Measurements from ENCODE around the gene CCDC81.
"Not testable (repeated sequence)": the region's sequence is repeated elsewhere in the genome, so short reads cannot be mapped to it uniquely, and the experiment has no call there.

CCDC81 gene

GRCh38 chr11:86374586-86374985 is at the start of gene CCDC81:
Gene CCDC81 (plus strand): TSS chr11:86374887. CDS start chr11:86375164, 277 bp downstream.
- DNase-seq = no peak

GRCh38 chr11:86335131-86335767 is 39.4 kb upstream of the CCDC81 start:
- no peak for DNase-seq

- DNase-seq = no peak
Observed at GRCh38 chr11:86337227-86337626, 37.5 kb upstream of the CCDC81 start.

GRCh38 chr11:86341382-86341781 is 33.3 kb upstream of the CCDC81 start:
- no peak for DNase-seq

GRCh38 chr11:86346513-86346912 is 28.2 kb upstream of the CCDC81 start:
- DNase-seq = no peak

GRCh38 chr11:86355256-86355655 is 19.4 kb upstream of the CCDC81 start:
- DNase-seq = no peak

- not testable (repeated sequence) for DNase-seq
Observed at GRCh38 chr11:86357412-86357811, 17.3 kb upstream of the CCDC81 start.

- no peak for DNase-seq
Observed at GRCh38 chr11:86358720-86359119, 16.0 kb upstream of the CCDC81 start.

GRCh38 chr11:86360775-86361395 is 13.8 kb upstream of the CCDC81 start:
- no peak for DNase-seq

- no peak for DNase-seq
Observed at GRCh38 chr11:86363424-86363823, 11.3 kb upstream of the CCDC81 start.

- DNase-seq = no peak
Observed at GRCh38 chr11:86365546-86365945, 9.1 kb upstream of the CCDC81 start.

- DNase-seq = no peak
Observed at GRCh38 chr11:86369668-86370067, 5.0 kb upstream of the CCDC81 start.

- DNase-seq = no peak
Observed at GRCh38 chr11:86370171-86370570, 4.5 kb upstream of the CCDC81 start.

GRCh38 chr11:86370922-86371594 is 3.6 kb upstream of the CCDC81 start:
- DNase-seq = no peak

GRCh38 chr11:86372041-86372440 is 2.6 kb upstream of the CCDC81 start:
- DNase-seq = no peak

- DNase-seq = no peak
Observed at GRCh38 chr11:86372586-86372985, 2.1 kb upstream of the CCDC81 start.

- DNase-seq = no peak
Observed at GRCh38 chr11:86374069-86374468, 618 bp upstream of the CCDC81 start.

GRCh38 chr11:86377972-86378371 is 3.3 kb downstream of the CCDC81 start:
- no peak for DNase-seq

- no peak for DNase-seq
Observed at GRCh38 chr11:86380295-86381059, 5.8 kb downstream of the CCDC81 start.

- DNase-seq = no peak
Observed at GRCh38 chr11:86383041-86383955, 8.6 kb downstream of the CCDC81 start.

- DNase-seq = no peak
Observed at GRCh38 chr11:86386283-86386682, 11.6 kb downstream of the CCDC81 start.

- no peak for DNase-seq
Observed at GRCh38 chr11:86386746-86387145, 12.1 kb downstream of the CCDC81 start.
